CD14-positive monocyte (primary cell): ENCODE measurements around the gene SLC26A3. TPM values are rescaled to one million over a fixed set of nuclear protein-coding genes. Genes with fewer than 3 reads are reported as not detected.

Experiments used
- DNase-seq, 3 donors: peaks; one replicate each; pipeline ENCODE4 v3.0.0-alpha.2; 2011 to 2022
- H2AFZ ChIP-seq: 2 replicates; pipeline ENCODE4 v1.6.0; 2012; ENCODE audit warnings: mild to moderate bottlenecking, low read depth, low read length, inconsistent platforms; ENCODE audit not compliant: insufficient read depth, poor library complexity, severe bottlenecking
- H3K27ac ChIP-seq, 2 donors: 1 replicate in 1 of 2; 2 replicates in 1 of 2; pipeline ENCODE4 v1.5.1; 2012 to 2013; ENCODE audit warnings: low read length in 2 of 2, control low read depth in 1 of 2, inconsistent platforms in 1 of 2, low read depth in 1 of 2, mild to moderate bottlenecking in 1 of 2
- H3K27me3 ChIP-seq, 2 donors: one replicate each; pipeline versions ENCODE4 v1.6.0 to v1.6.1; 2011 to 2013; ENCODE audit warnings: low read length in 2 of 2; ENCODE audit not compliant: control insufficient read depth in 2 of 2, insufficient read depth in 2 of 2
- H3K36me3 ChIP-seq, 2 donors: replicated peaks in 1 of 2; 1 replicate in 1 of 2; 2 replicates in 1 of 2; pipeline versions ENCODE4 v1.5.1 to v1.6.1; 2012 to 2013; ENCODE audit warnings: low read length in 2 of 2, control low read depth in 1 of 2, inconsistent platforms in 1 of 2, mild to moderate bottlenecking in 1 of 2; ENCODE audit not compliant: insufficient read depth in 2 of 2, control insufficient read depth in 1 of 2
- H3K4me1 ChIP-seq, 2 donors: 1 replicate in 1 of 2; 2 replicates in 1 of 2; pipeline versions ENCODE4 v1.5.1 to v1.6.1; 2012 to 2013; ENCODE audit warnings: low read length in 2 of 2, control low read depth in 1 of 2, inconsistent platforms in 1 of 2, mild to moderate bottlenecking in 1 of 2, moderate library complexity in 1 of 2; ENCODE audit not compliant: insufficient read depth in 2 of 2, control insufficient read depth in 1 of 2
- H3K4me2 ChIP-seq: replicated peaks from 2 replicates; pipeline ENCODE3; 2012; ENCODE audit warnings: low read length, moderate library complexity, mild to moderate bottlenecking; ENCODE audit not compliant: poor library complexity, severe bottlenecking; ENCODE audit errors: extremely low read depth
- H3K4me3 ChIP-seq, 3 experiments: fragments of 200-600 bp in 1 of 3; sonication (generic) in 1 of 3; replicated peaks in 1 of 3; 1 replicate in 2 of 3; 2 replicates in 1 of 3; pipeline ENCODE4 v1.5.1; 2011 to 2013; ENCODE audit warnings: low read length in 3 of 3, mild to moderate bottlenecking in 3 of 3, control low read depth in 2 of 3, low read depth in 2 of 3, inconsistent platforms in 1 of 3, moderate library complexity in 1 of 3
- H3K79me2 ChIP-seq: 2 replicates; pipeline ENCODE4 v1.6.0; 2012; ENCODE audit warnings: mild to moderate bottlenecking, control low read depth, inconsistent platforms, low read length, moderate library complexity; ENCODE audit not compliant: insufficient read depth
- H3K9ac ChIP-seq: 2 replicates; pipeline ENCODE4 v1.6.0; 2017; ENCODE audit warnings: low read length, mild to moderate bottlenecking; ENCODE audit not compliant: insufficient read depth, poor library complexity, severe bottlenecking
- H3K9me3 ChIP-seq, 2 donors: replicated peaks in 1 of 2; 1 replicate in 1 of 2; 2 replicates in 1 of 2; pipeline versions ENCODE4 v1.5.1 to v1.6.1; 2012 to 2013; ENCODE audit warnings: low read length in 2 of 2, control low read depth in 1 of 2; ENCODE audit not compliant: control insufficient read depth in 1 of 2, insufficient read depth in 1 of 2
- H4K20me1 ChIP-seq: 2 replicates; pipeline ENCODE4 v1.6.0; 2012; ENCODE audit warnings: mild to moderate bottlenecking, low read length, control low read depth, moderate library complexity; ENCODE audit not compliant: insufficient read depth
- H3K27ac Mint-ChIP-seq, 7 donors: one replicate each; pipeline ENCODE4 v1.8.0; 2020; ENCODE audit warnings: mild to moderate bottlenecking in 7 of 7, mixed read lengths in 7 of 7, moderate library complexity in 6 of 7, inconsistent platforms in 2 of 7
- H3K27me3 Mint-ChIP-seq, 3 donors: one replicate each; pipeline ENCODE4 v1.8.0; 2021 to 2022; ENCODE audit warnings: low read depth in 3 of 3, mild to moderate bottlenecking in 3 of 3, mixed read lengths in 3 of 3, moderate library complexity in 3 of 3, inconsistent platforms in 1 of 3
- H3K36me3 Mint-ChIP-seq, 2 donors: one replicate each; pipeline ENCODE4 v1.8.0; 2020; ENCODE audit warnings: mixed read lengths in 2 of 2, inconsistent platforms in 1 of 2, mild to moderate bottlenecking in 1 of 2
- H3K4me1 Mint-ChIP-seq: one replicate; pipeline ENCODE4 v1.8.0; 2020; ENCODE audit warnings: mild to moderate bottlenecking, mixed read lengths
- H3K4me3 Mint-ChIP-seq, 2 donors: one replicate each; pipeline ENCODE4 v1.8.0; 2020; ENCODE audit warnings: mild to moderate bottlenecking in 2 of 2, mixed read lengths in 2 of 2, moderate library complexity in 1 of 2
- H3K9me3 Mint-ChIP-seq, 7 donors: one replicate each; pipeline ENCODE4 v1.8.0; 2020 to 2022; ENCODE audit warnings: mixed read lengths in 7 of 7, mild to moderate bottlenecking in 6 of 7, moderate library complexity in 6 of 7, inconsistent platforms in 2 of 7
- WGBS: methylation state at CpG from one replicate; pipeline ENCODE4 v1.1.5; 2013; ENCODE audit warnings: missing lambda C conversion rate; ENCODE audit not compliant: insufficient coverage; 5-methylcytosine and 5-hydroxymethylcytosine counted together
- intact Hi-C, 2 donors: fragments of 100-400 bp; cut with micrococcal nuclease; formaldehyde crosslinking; loops; one replicate each; pipeline versions ENCODE4 v1.15.0 to v1.15.1; 2023
- polyA plus RNA-seq, 3 donors: library from polyadenylated mRNA; depleted of rRNA in 1 of 3; unstranded in 2 of 3; stranded (reverse) in 1 of 3; fragments of 300-500 nt in 2 of 3; fragments of >200 nt in 1 of 3; fragmentation: Illumina TruSeq in 2 of 3; gene quantifications; 1 replicate in 2 of 3; 2 replicates in 1 of 3; pipeline ENCODE4 v1.2.3, GENCODE V29; 2012 to 2021
- TF ChIP-seq, protein P1 (sequence below): fragments of 200-600 bp; IDR thresholded peaks from one replicate; pipeline ENCODE4 v1.8.0; 2022; ENCODE audit warnings: antibody characterized with exemption, mild to moderate bottlenecking

SLC26A3 gene
- polyA plus RNA-seq, 3 donors = not detected

DNA sequence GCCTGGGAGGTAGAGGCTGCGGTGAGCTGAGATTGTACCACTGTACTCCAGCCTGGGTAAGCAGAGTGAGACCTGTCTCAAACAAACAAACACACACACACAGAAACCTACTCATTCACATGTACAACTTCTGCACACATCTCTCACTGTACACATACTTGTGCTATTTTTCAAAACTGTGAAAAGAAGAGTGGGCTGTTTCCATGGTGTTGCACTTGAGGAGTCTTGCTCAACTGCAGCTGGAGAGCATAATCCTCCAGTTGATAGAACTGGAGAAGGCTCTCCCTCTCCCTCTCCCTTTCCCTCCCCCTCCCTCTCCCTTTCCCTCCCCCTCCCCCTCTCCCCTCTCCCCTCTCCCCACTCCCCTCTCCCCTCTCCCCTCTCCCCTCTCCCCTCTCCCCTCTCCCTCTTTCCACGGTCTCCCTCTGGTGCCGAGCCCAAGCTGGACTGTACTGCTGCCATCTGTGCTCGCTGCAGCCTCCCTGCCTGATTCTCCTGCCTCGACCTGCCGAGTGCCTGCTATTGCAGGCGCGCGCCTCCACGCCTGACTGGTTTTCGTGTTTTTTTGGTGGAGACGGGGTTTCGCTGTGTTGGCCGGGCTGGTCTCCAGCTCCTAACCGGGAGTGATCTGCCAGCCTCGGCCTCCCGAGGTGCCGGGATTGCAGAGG lies 44.3 kb upstream of the SLC26A3 start:
- peaks cover 0 to 4% (median 3%) of the 10 kb centered on the region in 3 donors for H3K27me3 Mint-ChIP-seq
- H3K4me3 Mint-ChIP-seq = no peak overlapping the region
- 92% methylated on average over 5 of the region's 18 CpGs for WGBS
- Histone ChIP-seq H3K27ac (no peak overlapping the region), H2AFZ (no peak overlapping the region), H3K4me3 (no peak overlapping the region), H3K4me2 (no peak overlapping the region), H3K36me3 (no peaks in the 10 kb centered on the region), H4K20me1 (no peaks in the 10 kb centered on the region), H3K4me1 (no peaks in the 10 kb centered on the region), H3K79me2 (no peaks in the 10 kb centered on the region), H3K27me3 (no peaks in the 10 kb centered on the region), H3K9ac (no peak overlapping the region), H3K9me3 (peaks cover 0 to 2% of the 10 kb centered on the region in 2 donors)
- no peak for DNase-seq
- no peak overlapping the region for H3K27ac Mint-ChIP-seq
- TF ChIP-seq, protein P1, sequence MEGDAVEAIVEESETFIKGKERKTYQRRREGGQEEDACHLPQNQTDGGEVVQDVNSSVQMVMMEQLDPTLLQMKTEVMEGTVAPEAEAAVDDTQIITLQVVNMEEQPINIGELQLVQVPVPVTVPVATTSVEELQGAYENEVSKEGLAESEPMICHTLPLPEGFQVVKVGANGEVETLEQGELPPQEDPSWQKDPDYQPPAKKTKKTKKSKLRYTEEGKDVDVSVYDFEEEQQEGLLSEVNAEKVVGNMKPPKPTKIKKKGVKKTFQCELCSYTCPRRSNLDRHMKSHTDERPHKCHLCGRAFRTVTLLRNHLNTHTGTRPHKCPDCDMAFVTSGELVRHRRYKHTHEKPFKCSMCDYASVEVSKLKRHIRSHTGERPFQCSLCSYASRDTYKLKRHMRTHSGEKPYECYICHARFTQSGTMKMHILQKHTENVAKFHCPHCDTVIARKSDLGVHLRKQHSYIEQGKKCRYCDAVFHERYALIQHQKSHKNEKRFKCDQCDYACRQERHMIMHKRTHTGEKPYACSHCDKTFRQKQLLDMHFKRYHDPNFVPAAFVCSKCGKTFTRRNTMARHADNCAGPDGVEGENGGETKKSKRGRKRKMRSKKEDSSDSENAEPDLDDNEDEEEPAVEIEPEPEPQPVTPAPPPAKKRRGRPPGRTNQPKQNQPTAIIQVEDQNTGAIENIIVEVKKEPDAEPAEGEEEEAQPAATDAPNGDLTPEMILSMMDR = no peak
- peaks cover 2% of the 10 kb centered on the region for H3K4me1 Mint-ChIP-seq
- intact Hi-C loops = no loop called here
- H3K9me3 Mint-ChIP-seq = peaks cover 0 to 9% (median 2%) of the 10 kb centered on the region in 7 donors
- H3K36me3 Mint-ChIP-seq = no peaks in the 10 kb centered on the region

DNA sequence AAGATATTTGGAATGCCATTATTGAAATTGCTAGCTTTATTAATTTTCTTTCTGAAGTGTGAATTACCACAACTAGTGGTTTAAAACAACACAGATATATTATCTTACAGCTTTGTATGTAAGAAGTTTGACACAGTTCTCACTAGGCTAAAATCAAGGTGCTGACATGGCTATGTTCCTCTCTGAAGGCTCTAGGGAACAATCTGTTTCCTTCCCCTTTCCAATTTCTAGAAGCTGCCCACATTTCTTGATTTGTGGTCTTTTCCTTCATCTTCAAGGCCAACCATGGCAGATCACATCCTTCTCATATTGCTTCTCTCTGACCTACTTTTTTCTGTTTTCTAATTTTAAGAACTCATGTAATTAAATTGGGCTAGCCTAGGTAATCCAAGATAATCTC lies 43.3 kb upstream of the SLC26A3 start:
- Mint-ChIP-seq H3K27me3 (peaks cover 0 to 4% (median 3%) of the 10 kb centered on the region in 3 donors), H3K27ac (no peak overlapping the region), H3K9me3 (peaks cover 0 to 9% (median 2%) of the 10 kb centered on the region in 7 donors), H3K4me1 (peaks cover 2% of the 10 kb centered on the region), H3K36me3 (no peaks in the 10 kb centered on the region), H3K4me3 (no peak overlapping the region)
- Histone ChIP-seq H3K36me3 (no peaks in the 10 kb centered on the region), H3K9ac (no peak overlapping the region), H3K4me2 (no peak overlapping the region), H3K79me2 (no peaks in the 10 kb centered on the region), H4K20me1 (no peaks in the 10 kb centered on the region), H3K27ac (no peak overlapping the region), H3K27me3 (no peaks in the 10 kb centered on the region), H2AFZ (no peak overlapping the region), H3K4me1 (no peaks in the 10 kb centered on the region), H3K9me3 (peaks cover 0 to 2% of the 10 kb centered on the region in 2 donors), H3K4me3 (no peak overlapping the region)
- TF ChIP-seq, protein P1 = no peak
- no peak for DNase-seq
- intact Hi-C loops = no loop called here
